GM12873 (cell line): ENCODE results near the gene LRMDA.

Experiments
- CTCF ChIP-seq: IDR thresholded peaks from 2 replicates; pipeline ENCODE4 v1.5.1; 2012; ENCODE audit warnings: low read depth, mild to moderate bottlenecking, moderate library complexity, low read length, control low read depth; ENCODE audit not compliant: insufficient read depth; ENCODE audit errors: missing control alignments

LRMDA gene

GRCh38 chr10:75649466-75649865 lies 218.0 kb downstream of the LRMDA start:
- TF ChIP-seq CTCF, result no peak

GRCh38 chr10:75650648-75651047 lies 219.2 kb downstream of the LRMDA start:
- no peak for TF ChIP-seq CTCF

GRCh38 chr10:75651417-75651816 lies 220.0 kb downstream of the LRMDA start:
- TF ChIP-seq CTCF, result peak; percentile 42

GRCh38 chr10:75652146-75652740 lies 220.8 kb downstream of the LRMDA start:
- no peak for TF ChIP-seq CTCF

- TF ChIP-seq CTCF, result no peak
Observed at GRCh38 chr10:75653761-75654160, 222.3 kb downstream of the LRMDA start.

GRCh38 chr10:75654171-75654771 lies 222.8 kb downstream of the LRMDA start:
- TF ChIP-seq CTCF, result no peak

GRCh38 chr10:75654772-75655171 lies 223.3 kb downstream of the LRMDA start:
- no peak for TF ChIP-seq CTCF
